Measurements from ENCODE around the gene FOXD4L6.
"Not testable (repeated sequence)": the region's sequence is repeated elsewhere in the genome, so short reads cannot be mapped to it uniquely, and the experiment has no call there.

Gene FOXD4L6

DNA sequence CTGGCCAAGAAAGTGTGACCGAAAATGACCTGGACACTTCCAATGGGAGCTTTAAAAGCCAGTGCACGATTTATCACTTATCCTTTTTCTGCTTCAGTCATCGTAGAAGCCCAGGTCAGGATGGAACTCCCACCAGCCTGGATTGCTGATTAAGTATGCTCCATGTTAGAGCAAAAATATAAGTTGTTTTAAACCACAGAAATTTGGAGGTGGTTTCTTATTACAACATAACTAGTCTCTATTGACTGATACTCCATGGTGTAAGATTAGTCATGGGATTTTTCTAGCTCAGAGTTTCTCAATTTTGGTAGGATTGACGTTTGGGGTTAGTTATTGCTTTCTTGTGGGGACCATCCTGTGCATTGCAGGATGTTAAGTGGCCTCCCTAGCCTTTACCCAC, 29.7 kb downstream of the FOXD4L6 start:
- DNase-seq = not testable (repeated sequence)

DNA sequence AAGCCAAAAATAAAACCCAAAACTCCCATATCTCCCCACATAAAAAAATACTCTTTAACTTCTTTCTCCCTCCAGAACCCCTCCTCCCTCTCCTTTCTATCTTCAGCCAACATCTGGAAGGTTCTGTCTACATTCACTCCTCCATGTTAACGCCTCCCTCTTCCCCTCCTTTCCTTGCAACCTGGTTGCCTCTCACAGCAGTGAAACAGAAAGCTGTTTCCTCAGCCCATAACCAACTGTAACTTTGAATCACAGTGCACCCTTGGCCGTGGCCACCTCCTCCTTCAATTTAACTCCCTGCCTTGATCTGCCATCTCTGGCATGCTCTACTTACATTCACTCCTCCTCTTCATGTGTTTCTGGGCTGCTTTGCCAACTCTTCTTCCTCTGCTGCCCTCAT, 33.4 kb downstream of the FOXD4L6 start:
- DNase-seq = not testable (repeated sequence)

DNA sequence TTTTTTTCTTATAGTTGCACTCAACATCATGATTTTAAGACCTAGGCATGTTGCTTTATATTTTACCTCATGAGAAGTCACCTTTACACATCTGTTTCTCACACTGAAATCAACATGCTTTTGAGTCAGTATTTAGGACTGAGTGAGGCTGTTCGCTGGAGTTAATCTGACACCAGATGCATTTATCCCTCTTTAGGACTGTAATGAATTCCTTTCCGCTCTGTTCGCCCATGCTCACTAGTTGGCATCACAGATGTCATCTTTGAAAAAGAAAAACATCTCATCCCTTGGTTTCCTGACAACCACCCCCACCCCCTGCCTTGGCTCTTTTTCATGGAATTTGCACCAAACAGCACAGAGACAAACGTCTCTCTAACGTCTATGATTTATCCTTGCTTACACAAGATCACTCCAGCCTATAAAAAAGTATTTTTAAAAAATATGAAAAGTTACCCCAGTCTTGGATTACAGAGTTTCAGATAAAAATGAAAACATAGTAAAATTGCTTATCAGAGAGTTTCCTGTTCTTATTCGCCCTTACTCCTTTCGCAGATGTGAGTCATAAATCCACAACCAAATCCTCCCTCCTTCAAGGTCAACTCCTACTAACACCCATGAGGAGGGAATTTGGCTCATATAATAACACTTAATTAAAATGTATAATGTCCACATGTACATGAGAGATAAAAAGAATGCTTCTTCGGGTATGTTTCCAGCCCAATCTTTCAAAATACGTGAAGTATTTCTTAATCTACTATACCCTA, 34.3 kb downstream of the FOXD4L6 start:
- DNase-seq = not testable (repeated sequence)

DNA sequence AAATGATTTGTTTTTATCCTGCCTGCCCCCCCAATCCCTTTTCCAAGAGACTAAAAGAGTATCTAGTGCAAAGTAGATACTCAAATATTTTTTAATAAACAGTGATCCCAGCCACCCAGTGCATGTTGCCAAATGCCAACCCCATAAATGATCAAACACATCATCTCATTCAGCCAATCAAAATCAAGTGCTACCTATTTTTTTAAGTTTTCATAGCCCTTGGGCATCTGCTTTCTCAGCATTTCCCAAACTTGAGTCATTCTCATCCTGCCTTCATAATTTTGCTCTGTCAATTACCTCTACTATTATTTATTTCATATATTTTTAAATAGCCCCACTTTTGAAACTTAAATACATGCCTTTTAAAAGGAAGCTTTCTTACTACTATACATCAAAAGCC, 37.6 kb downstream of the FOXD4L6 start:
- DNase-seq = not testable (repeated sequence)

DNA sequence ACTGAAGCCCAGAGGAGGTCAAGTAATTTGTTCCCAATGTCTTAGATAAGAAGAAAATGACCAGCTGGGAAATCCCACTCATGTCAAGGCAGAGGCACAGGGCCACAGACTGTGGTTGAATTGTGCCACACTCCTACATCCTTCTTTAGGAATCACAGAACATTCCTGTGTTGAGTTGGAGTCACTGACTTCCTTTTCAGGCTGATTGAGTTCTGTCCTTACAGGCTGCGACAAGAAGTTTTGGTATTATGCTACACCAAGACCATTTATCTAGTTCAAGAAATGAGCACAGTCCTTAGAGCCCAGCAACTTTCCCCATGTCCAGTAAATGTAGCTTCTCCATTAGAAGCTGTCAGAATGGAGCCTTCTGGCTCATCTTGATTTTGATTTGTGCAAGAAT, 38.1 kb downstream of the FOXD4L6 start:
- DNase-seq = not testable (repeated sequence)

DNA sequence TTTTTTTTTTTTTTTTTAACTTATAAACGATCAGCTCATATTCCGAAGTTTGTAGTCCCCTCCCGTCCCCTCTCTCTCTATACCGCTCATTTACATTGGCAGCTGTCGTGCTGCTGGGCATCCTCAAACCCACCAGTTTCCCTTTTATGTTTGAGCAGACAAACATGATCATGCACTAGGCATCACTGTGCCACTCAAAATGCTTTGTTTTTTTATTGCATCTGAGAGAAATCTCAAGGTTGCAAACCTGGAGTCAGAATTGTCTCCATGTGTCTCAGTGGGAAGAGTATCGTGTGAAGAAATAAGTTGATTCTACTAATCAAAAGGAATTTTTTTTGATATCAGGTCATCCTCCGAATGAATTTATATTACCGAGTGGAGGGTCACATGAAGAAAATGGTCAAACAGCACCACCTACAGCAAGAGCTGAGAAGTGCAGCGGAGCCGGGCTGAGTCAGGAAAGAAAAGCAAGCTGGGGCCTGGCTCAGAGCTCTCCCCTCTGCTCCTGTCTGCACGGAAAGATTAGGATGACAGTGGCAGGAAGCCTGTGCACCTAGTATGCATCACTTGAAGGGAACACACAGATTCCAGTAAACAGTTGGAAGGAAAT, 39.9 kb downstream of the FOXD4L6 start:
- not testable (repeated sequence) for DNase-seq

DNA sequence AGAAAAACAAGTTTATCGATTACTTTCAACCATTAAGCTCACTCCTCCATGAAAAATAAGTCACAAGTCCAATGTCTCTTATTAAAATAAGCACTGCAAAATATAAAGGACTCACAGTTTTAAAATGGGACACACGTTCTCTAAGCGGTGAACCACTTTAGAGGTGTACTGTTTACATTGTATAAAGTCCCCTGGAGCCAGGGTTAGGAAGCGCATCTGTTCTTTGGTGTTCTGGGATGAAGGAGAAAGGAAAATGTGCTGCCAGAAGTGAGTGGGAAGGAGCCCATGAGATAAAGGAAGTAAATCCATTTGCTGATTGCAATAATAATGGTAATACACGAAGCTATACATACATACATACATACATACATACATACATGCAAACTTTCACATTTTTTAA, 40.6 kb downstream of the FOXD4L6 start:
- not testable (repeated sequence) for DNase-seq

DNA sequence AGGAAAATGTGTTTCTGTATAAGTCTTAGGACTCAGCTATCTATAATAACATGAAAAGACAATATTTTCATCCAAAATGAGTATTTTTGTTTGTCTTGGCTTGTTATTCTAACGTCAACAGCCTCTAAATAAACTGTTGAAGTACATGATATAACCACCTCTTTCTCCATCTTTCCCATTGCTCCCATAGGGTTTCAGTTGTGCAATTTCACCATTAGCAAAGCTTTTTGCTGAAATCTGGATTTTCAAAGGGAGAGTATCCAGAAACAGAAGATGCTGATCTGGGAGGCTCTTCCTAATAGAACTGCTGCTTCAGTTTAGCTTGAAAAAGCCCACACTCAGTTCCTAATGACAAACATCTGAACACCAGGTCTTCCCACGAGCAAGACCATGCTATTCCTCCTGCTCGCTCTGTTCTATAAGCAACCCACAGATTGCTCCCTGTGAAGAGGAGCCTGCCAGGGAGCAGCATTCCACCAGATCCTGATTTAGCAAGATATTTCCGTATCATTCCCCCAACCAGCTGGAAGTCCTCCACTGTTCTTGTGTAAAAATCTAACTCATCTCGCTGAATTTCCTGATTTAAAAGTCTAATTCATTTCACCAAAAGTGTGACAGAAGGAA, 41.2 kb downstream of the FOXD4L6 start:
- not testable (repeated sequence) for DNase-seq

DNA sequence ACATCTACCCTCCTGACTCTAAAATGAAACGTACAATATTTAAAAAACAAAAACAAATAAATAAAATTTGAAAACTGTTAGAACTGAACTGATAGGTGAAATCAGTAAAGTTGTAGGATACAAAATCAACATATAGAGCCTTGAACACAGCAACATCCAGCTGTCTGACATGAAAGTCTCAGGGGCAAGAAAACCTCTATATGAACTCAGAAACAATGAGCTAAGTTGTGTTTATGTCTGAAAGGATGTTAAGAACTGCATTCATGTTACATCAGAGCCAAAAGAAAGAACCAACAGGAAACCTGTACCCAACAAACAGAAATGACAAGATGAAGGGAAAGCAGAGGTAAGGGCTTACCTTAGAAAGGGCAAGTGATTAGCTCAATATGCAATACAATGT, 41.8 kb downstream of the FOXD4L6 start:
- DNase-seq = not testable (repeated sequence)

DNA sequence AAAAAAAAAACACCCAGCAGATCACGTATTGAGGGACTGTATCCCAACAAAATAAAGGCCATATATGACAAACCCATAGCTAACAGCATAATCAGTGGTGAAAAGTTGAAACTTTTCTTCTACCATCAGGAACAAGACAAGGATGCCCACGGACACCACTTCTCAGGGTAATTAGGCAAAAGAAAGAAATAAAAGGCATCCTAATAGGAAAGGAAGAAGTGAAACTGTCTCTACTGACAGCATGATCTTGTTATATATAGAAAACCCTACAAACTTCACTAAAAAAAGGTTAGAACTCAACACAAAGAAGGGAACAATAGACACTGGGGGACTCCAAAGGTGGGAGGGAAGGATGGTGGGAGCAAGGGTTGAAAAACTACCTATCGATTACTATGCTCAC, 42.3 kb downstream of the FOXD4L6 start:
- not testable (repeated sequence) for DNase-seq

DNA sequence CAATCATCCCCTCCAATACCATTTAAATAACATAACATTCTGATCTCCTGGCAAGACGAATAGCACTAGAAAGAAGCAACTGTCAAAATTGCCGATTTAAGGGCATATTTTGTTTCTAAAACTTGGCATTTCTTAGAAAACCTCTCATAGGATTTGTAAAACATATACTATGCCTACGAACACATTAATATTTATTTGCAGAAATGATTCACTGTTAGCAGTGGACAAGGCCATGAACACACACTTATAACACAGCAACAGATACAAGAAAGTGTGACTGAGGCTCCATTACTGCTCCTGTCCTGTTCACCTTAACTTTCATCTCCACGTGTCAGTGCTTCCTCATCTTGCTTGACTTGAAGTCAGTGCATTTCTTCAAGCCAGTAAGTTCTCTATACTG, 46.1 kb downstream of the FOXD4L6 start:
- DNase-seq = not testable (repeated sequence)

DNA sequence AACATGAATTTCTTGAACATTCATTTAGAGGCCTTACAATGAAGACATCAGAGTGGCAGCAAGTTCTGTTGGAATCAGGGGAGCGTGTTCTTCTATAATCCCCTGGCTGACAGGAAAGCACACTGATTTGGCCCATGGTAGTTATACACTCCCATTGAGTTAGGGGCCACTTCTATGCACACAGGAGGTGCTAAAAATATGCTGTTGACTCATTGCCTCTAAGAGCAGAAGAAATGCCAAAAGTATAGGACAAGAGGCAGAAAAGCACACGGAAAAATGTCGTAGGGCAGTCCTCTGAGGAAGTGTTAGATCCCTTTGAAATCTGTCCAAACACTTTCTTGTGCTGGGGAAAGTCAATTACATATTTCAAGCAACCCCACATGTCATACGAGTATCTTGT, 49.0 kb downstream of the FOXD4L6 start:
- not testable (repeated sequence) for DNase-seq

DNA sequence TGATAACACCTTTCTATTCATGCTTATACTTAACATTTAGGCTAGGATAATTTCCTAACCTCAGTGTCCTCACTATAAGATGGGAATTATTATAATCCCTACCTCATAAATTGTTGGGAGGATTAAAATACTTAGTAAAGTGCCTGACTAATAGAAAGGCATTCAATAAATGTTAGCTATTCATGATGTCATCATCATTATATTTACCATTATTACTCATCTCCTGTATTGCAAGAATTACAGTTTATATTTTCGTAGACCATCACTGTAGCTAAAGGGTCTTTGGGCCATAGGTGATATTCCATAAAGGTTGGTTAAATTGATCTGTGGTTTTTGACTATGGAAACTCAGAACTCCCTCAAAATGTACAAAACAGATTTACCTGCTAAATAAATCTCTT, 50.9 kb downstream of the FOXD4L6 start:
- DNase-seq = not testable (repeated sequence)

All from bone marrow (tissue), 2 donors.